Measurements from ENCODE around the gene GATA6.
"Not testable (repeated sequence)": the region's sequence is repeated elsewhere in the genome, so short reads cannot be mapped to it uniquely, and the experiment has no call there.

GATA6 gene

DNA sequence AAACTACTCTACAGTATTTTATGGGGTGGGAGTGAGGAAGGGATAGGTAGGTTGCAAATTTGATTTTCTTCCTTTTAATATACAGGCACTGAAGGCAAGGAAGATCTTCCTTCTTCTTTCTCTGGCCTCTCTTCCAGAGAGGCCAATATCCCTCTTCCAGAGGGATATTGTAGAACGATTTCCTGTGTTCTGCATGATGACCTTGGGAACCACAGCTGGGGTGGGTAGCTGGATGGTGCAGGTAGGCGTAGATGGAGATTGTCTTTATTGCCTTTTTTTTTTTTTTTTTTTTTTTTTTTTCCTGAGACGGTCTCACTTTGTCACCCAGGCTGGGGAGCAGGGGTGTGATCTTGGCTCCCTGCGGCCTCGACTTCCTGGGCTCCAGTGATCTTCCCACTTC is 49.4 kb downstream of the GATA6 start:
- no peak overlapping the region for H3K4me3 ChIP-seq (ENCODE audit: low read depth, low read length)
- TF ChIP-seq MYC (IDR thresholded peaks at IDR 0.05; ENCODE audit: low read depth, low read length) (no peak), POLR2A (IDR thresholded peaks at IDR 0.05; ENCODE audit: extremely low read depth, insufficient read length) (no peak)
- TF ChIP-seq, protein P1, sequence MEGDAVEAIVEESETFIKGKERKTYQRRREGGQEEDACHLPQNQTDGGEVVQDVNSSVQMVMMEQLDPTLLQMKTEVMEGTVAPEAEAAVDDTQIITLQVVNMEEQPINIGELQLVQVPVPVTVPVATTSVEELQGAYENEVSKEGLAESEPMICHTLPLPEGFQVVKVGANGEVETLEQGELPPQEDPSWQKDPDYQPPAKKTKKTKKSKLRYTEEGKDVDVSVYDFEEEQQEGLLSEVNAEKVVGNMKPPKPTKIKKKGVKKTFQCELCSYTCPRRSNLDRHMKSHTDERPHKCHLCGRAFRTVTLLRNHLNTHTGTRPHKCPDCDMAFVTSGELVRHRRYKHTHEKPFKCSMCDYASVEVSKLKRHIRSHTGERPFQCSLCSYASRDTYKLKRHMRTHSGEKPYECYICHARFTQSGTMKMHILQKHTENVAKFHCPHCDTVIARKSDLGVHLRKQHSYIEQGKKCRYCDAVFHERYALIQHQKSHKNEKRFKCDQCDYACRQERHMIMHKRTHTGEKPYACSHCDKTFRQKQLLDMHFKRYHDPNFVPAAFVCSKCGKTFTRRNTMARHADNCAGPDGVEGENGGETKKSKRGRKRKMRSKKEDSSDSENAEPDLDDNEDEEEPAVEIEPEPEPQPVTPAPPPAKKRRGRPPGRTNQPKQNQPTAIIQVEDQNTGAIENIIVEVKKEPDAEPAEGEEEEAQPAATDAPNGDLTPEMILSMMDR (IDR thresholded peaks at IDR 0.05; ENCODE audit: low read depth, low read length), result no peak
- TF ChIP-seq, protein P2, sequence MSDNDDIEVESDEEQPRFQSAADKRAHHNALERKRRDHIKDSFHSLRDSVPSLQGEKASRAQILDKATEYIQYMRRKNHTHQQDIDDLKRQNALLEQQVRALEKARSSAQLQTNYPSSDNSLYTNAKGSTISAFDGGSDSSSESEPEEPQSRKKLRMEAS (IDR thresholded peaks at IDR 0.05; ENCODE audit: low read depth, low read length), result no peak
- no peak for DNase-seq (ENCODE audit: low read depth)

DNA sequence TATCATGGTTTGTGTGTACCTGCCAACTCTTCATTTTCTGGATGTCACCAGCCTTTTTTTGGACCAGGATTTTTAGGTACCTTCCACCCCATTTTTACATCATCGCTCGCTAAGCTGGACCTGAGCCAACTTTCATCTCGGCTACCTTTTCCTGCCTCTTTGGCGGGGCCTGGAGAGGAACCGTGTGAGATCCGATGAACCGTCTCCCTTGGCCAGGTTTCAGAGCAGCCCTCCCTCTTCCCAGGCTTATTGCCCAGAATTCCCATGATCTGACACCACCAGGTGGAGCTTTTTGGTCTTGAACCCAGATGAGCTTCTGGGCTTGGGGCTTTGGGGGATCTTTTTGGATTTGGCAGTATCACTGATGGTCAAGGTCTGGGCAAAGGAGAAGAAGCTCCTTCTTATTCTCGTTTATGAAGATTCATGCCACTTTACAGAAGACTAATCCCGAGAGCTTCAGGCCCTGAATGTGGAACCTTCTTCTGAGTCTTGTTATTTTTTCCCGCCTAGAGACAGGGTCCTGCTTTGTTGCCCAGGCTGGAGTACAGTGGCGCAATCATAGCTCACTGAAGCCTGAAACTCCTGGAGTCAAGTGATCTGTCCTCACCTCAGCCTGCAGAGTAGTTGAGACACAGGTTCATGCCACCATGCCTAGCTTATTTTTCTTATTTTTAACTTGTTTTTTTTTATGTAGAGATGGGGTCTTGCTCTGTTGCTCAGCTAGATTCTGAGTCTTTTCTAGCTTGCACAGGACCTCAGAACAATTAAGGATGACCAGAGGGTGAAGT is 50.4 kb downstream of the GATA6 start:
- no peak for DNase-seq (ENCODE audit: low read depth)
- TF ChIP-seq, protein P1 (IDR thresholded peaks at IDR 0.05; ENCODE audit: low read depth, low read length), result peak; percentile 2
- TF ChIP-seq, protein P2 (IDR thresholded peaks at IDR 0.05; ENCODE audit: low read depth, low read length), result no peak
- no peak for TF ChIP-seq MYC (IDR thresholded peaks at IDR 0.05; ENCODE audit: low read depth, low read length)
- TF ChIP-seq POLR2A (IDR thresholded peaks at IDR 0.05; ENCODE audit: extremely low read depth, insufficient read length), result no peak
- H3K4me3 ChIP-seq (ENCODE audit: low read depth, low read length), result no peak overlapping the region

DNA sequence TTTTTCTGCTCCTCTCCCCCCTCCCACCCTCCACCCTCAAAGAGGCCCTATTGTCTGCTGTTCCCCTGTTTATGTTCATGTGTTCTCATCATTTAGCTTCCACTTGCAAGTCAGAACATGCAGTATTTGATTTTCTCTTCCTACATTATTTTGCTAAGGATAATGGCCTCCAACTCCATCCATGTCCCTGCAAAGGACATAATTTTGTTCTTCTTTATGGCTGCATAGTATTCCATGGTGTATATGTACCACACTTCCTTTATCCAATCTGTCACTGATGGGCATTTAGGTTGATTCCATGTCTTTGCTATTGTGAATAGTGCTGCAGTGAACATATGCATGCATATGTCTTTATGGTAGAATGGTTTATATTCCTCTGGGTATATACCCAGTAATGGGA is 51.2 kb downstream of the GATA6 start:
- DNase-seq (ENCODE audit: low read depth); H3K4me3 ChIP-seq (ENCODE audit: low read depth, low read length): not testable (repeated sequence)

DNA sequence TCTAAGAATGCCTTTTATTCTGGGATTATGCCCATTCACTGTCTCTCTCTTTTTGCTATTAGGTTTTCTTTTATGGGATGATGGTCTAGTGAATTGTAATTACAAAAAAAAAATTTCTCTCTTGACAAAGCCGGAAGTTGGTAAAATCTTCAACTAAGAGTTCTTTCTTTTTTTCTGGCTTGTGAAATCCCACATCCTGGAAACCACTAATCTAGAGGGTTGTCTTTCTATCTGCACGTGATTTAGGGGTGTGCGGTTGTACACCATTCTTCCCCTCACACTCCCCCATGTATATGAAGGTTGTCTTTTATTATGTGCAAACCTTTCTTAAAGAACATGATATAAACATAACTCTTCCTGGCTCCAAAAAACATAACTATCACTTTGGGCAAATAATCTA is 52.0 kb downstream of the GATA6 start:
- TF ChIP-seq, protein P1 (IDR thresholded peaks at IDR 0.05; ENCODE audit: low read depth, low read length), result no peak
- TF ChIP-seq, protein P2 (IDR thresholded peaks at IDR 0.05; ENCODE audit: low read depth, low read length), result 0 out of 2 replicates have a peak, but pooled peaks have one; percentile 25
- DNase-seq (ENCODE audit: low read depth), result peak; percentile 11
- H3K4me3 ChIP-seq (ENCODE audit: low read depth, low read length), result no peak overlapping the region

DNA sequence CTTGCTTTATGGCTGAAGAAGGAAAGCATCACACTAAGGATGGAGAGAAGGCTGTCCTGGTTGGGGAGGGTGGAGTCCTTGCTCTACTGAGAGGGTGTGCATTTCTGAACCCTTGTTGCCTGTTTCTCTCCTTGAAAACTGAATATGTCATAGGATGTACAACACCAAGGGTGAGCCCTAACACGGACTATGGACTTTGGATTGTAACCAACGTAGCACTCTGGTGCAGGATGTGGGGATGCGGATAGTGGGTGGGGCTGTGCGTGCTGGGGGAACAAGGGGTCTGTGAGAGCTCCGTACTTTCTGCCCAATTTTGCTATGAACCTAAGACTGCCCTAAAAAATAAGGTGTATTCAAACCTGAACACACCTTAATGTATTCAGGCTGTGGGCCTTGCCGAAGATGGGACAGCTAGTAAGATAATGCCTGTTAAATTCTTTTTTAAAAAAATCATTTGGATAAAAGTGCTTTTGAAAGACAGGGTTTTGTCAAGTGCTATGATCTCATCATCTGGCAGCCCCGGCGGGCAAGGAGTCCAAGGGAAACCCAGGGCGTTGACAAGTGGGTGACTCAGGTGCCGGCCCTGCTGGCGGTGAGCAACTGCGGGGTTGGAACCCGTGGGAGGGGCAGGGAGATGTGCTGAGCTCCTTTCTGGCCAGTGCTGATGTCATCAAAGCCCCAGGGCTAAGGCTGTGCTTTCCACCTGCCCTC is 54.0 kb downstream of the GATA6 start:
- no peak overlapping the region for H3K4me3 ChIP-seq (ENCODE audit: low read depth, low read length)
- DNase-seq (ENCODE audit: low read depth), result peak; percentile 57
- TF ChIP-seq, protein P2 (IDR thresholded peaks at IDR 0.05; ENCODE audit: low read depth, low read length), result no peak

DNA sequence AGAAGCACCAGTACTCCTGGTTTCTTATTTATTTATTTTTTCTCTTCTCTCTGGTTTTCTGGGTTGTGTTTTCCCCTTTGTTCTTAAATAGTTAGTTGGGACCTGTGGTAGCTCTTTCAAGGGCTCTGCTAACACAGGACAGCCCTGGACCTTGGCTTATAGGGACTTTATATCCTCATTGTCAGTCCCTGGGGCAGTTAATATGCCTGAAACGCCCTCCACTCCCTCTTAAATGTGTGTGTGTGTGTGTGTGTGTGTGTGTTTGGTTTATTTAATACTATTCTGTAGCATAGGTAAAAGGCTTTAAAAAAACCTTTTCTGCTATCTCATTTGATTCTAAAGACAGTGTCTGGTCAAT is 54.6 kb downstream of the GATA6 start:
- TF ChIP-seq, protein P1 (IDR thresholded peaks at IDR 0.05; ENCODE audit: low read depth, low read length), result no peak
- TF ChIP-seq MYC (IDR thresholded peaks at IDR 0.05; ENCODE audit: low read depth, low read length) (no peak), POLR2A (IDR thresholded peaks at IDR 0.05; ENCODE audit: extremely low read depth, insufficient read length) (no peak)
- TF ChIP-seq, protein P2 (IDR thresholded peaks at IDR 0.05; ENCODE audit: low read depth, low read length), result no peak
- no peak for DNase-seq (ENCODE audit: low read depth)
- no peak overlapping the region for H3K4me3 ChIP-seq (ENCODE audit: low read depth, low read length)
